HG03196 (cell line): ENCODE data around the gene CACNA1C.

Source experiments
- ATAC-seq: cut with Tn5 transposase; IDR thresholded peaks from one replicate; pipeline ENCODE4 v1.9.1; 2021; ENCODE audit not compliant: unreplicated experiment

CACNA1C gene

GRCh38 chr12:2650261-2651067 is 597.7 kb downstream of the CACNA1C start:
- no peak for ATAC-seq

- ATAC-seq = no peak
Observed at GRCh38 chr12:2651068-2651965, 598.5 kb downstream of the CACNA1C start.

GRCh38 chr12:2652011-2652400 is 599.2 kb downstream of the CACNA1C start:
- ATAC-seq = no peak

- no peak for ATAC-seq
Observed at GRCh38 chr12:2652401-2653081, 599.8 kb downstream of the CACNA1C start.

GRCh38 chr12:2653461-2653965 is 600.7 kb downstream of the CACNA1C start:
- ATAC-seq = no peak

- ATAC-seq = no peak
Observed at GRCh38 chr12:2654311-2654710, 601.5 kb downstream of the CACNA1C start.

- ATAC-seq = no peak
Observed at GRCh38 chr12:2654741-2655140, 602.0 kb downstream of the CACNA1C start.

- no peak for ATAC-seq
Observed at GRCh38 chr12:2662524-2662923, 609.7 kb downstream of the CACNA1C start.

- no peak for ATAC-seq
Observed at GRCh38 chr12:2664721-2665577, 612.2 kb downstream of the CACNA1C start.

GRCh38 chr12:2666411-2666810 is 613.6 kb downstream of the CACNA1C start:
- ATAC-seq = no peak

GRCh38 chr12:2666846-2667245 is 614.1 kb downstream of the CACNA1C start:
- ATAC-seq = no peak

GRCh38 chr12:2667716-2668440 is 615.1 kb downstream of the CACNA1C start:
- ATAC-seq = no peak

- ATAC-seq = no peak
Observed at GRCh38 chr12:2668816-2669215, 616.0 kb downstream of the CACNA1C start.

GRCh38 chr12:2669560-2669959 is 616.8 kb downstream of the CACNA1C start:
- no peak for ATAC-seq

GRCh38 chr12:2672863-2673262 is 620.1 kb downstream of the CACNA1C start:
- no peak for ATAC-seq

GRCh38 chr12:2673966-2674810 is 621.4 kb downstream of the CACNA1C start:
- no peak for ATAC-seq

- no peak for ATAC-seq
Observed at GRCh38 chr12:2675776-2676175, 623.0 kb downstream of the CACNA1C start.

GRCh38 chr12:2677142-2677880 is 624.5 kb downstream of the CACNA1C start:
- ATAC-seq = no peak
